A549 (cell line): ENCODE results near the gene C1orf174. TPM values are rescaled to one million over a fixed set of nuclear protein-coding genes. Genes with fewer than 3 reads are reported as not detected.

Source experiments
- ATAC-seq, 2 experiments: fragments of 200-7000 bp in 1 of 2; fragments of >200 bp in 1 of 2; cut with Nextera tagmentation in 1 of 2; cut with Tn5 transposase in 1 of 2; 3 replicates each; pipeline versions ENCODE4 v1.8.0 to v1.9.1; 2018 to 2020; ENCODE audit warnings: mild to moderate bottlenecking in 1 of 2, moderate library complexity in 1 of 2
- CTCF ChIA-PET: fragments of 300-600 bp; sonication (Branson Sonifier 250); formaldehyde crosslinking; extraction: SDS; loops from one replicate; lab custom pipeline; 2021; ENCODE audit warnings: antibody characterized with exemption, inconsistent platforms; lab: Yijun Ruan, JAX
- POLR2A ChIA-PET: fragments of 350-600 bp; formaldehyde crosslinking; extraction: SDS; loops from one replicate; lab custom pipeline; 2021; ENCODE audit warnings: antibody characterized with exemption, inconsistent platforms; lab: Yijun Ruan, JAX
- DNase-seq, 2 experiments: peaks; one replicate each; pipeline versions ENCODE4 v3.0.0 to v3.0.0-alpha.2; 2011 to 2016; ENCODE audit warnings: low read depth in 1 of 2, low spot score in 1 of 2
- FAIRE-seq: peaks from 2 replicates; lab custom pipeline; 2011; peaks lifted over from hg19 to GRCh38; lab: Jason Lieb, UNC
- H3K27ac ChIP-seq, 2 experiments: fragments of >200 bp; sonication (Bioruptor Twin); formaldehyde crosslinking; 3 replicates each; pipeline ENCODE4 v1.5.1; 2016 to 2017
- H3K4me1 ChIP-seq: fragments of >200 bp; sonication (Bioruptor Twin); formaldehyde crosslinking; 3 replicates; pipeline ENCODE4 v1.6.1; 2016
- H3K4me2 ChIP-seq: fragments of >200 bp; sonication (Bioruptor Twin); formaldehyde crosslinking; 3 replicates; pipeline ENCODE4 v1.6.1; 2016
- H3K4me3 ChIP-seq: fragments of >200 bp; sonication (Bioruptor Twin); formaldehyde crosslinking; 3 replicates; pipeline ENCODE4 v1.5.1; 2016
- H3K9me3 ChIP-seq: fragments of >200 bp; sonication (Bioruptor Twin); formaldehyde crosslinking; 3 replicates; pipeline ENCODE4 v1.6.1; 2016
- CBX2 ChIP-seq: fragments of 200-600 bp; sonication (generic); IDR thresholded peaks from 2 replicates; pipeline ENCODE4 v1.6.1; 2016; ENCODE audit warnings: low read depth, mild to moderate bottlenecking, borderline replicate concordance
- CHD2 ChIP-seq: fragments of 150-350 bp; IDR thresholded peaks from 2 replicates; pipeline ENCODE4 v1.6.1; 2014; ENCODE audit warnings: low read length; ENCODE audit not compliant: partially characterized antibody
- EHF ChIP-seq: fragments of 250-450 bp; sonication (Bioruptor Pico); IDR thresholded peaks from 2 replicates; pipeline ENCODE4 v1.5.0; 2020; ENCODE audit warnings: mild to moderate bottlenecking
- HOXB5 ChIP-seq: fragments of 250-450 bp; sonication (Bioruptor Pico); IDR thresholded peaks from 2 replicates; pipeline ENCODE4 v1.5.0; 2020; ENCODE audit warnings: mild to moderate bottlenecking, moderate library complexity
- JUNB ChIP-seq: fragments of >200 bp; sonication (Bioruptor Twin); formaldehyde crosslinking; IDR thresholded peaks from 2 replicates; pipeline ENCODE4 v1.6.1; 2016
- MAZ ChIP-seq: fragments of 150-350 bp; IDR thresholded peaks from 2 replicates; pipeline ENCODE4 v1.6.1; 2014; ENCODE audit warnings: antibody characterized with exemption, low read depth, low read length, borderline replicate concordance
- POLR2A ChIP-seq: IDR thresholded peaks from 2 replicates; pipeline ENCODE4 v1.6.1; 2012; ENCODE audit warnings: mild to moderate bottlenecking, low read length
- POLR2AphosphoS2 ChIP-seq: conservative IDR thresholded peaks from 2 replicates; pipeline ENCODE4 v1.6.1; 2012; ENCODE audit warnings: low read length, improper control_type of control experiment, inconsistent platforms
- RAD21 ChIP-seq, 2 experiments: fragments of >200 bp in 1 of 2; sonication (Bioruptor Twin) in 1 of 2; formaldehyde crosslinking in 1 of 2; IDR thresholded peaks in 1 of 2; conservative IDR thresholded peaks in 1 of 2; 2 replicates in 1 of 2; 3 replicates in 1 of 2; pipeline ENCODE4 v1.6.1; 2012 to 2018; ENCODE audit warnings: inconsistent platforms in 1 of 2
- RFX5 ChIP-seq: fragments of 450-650 bp; IDR thresholded peaks from 2 replicates; pipeline ENCODE4 v1.7.1; 2014; ENCODE audit warnings: antibody characterized with exemption, mild to moderate bottlenecking, moderate library complexity
- RNF2 ChIP-seq: fragments of 200-600 bp; sonication (generic); IDR thresholded peaks from 2 replicates; pipeline ENCODE4 v1.6.1; 2016; ENCODE audit warnings: low read depth, mild to moderate bottlenecking, antibody characterized with exemption, moderate library complexity, borderline replicate concordance
- SREBF2 ChIP-seq: fragments of 450-650 bp; IDR thresholded peaks from 2 replicates; pipeline ENCODE4 v1.6.1; 2014; ENCODE audit warnings: mild to moderate bottlenecking, moderate library complexity
- TP53 ChIP-seq: fragments of 250-450 bp; sonication (Bioruptor Pico); IDR thresholded peaks from 2 replicates; pipeline ENCODE4 v1.5.0; 2021; ENCODE audit warnings: mild to moderate bottlenecking, moderate library complexity
- WGBS: methylation state at CpG from one replicate; pipeline ENCODE4 v1.1.6; 2017; ENCODE audit errors: missing lambda C conversion rate; 5-methylcytosine and 5-hydroxymethylcytosine counted together
- polyA plus RNA-seq, 4 experiments: library from polyadenylated mRNA; depleted of rRNA in 3 of 4; stranded (reverse); fragments of >200 nt; fragmentation: RNase III in 1 of 4; extraction: RNeasy Plus Mini Kit Qiagen cat#74134 plus additional on column Dnase treatment in 1 of 4; gene quantifications; 2 replicates in 3 of 4; 3 replicates in 1 of 4; pipeline ENCODE4 v1.2.3, GENCODE V29; 2011 to 2017
- TF ChIP-seq, protein P1 (sequence below): IDR thresholded peaks from 2 replicates; pipeline ENCODE4 v1.6.1; 2012
- TF ChIP-seq, protein P2 (sequence below): fragments of 450-650 bp; IDR thresholded peaks from 2 replicates; pipeline ENCODE4 v1.6.1; 2014; ENCODE audit warnings: antibody characterized with exemption
- TF ChIP-seq, protein P3 (sequence below): fragments of 250-450 bp; sonication (Bioruptor Pico); IDR thresholded peaks from 2 replicates; pipeline ENCODE4 v1.5.0; 2020; ENCODE audit warnings: low read depth, mild to moderate bottlenecking, moderate library complexity

C1orf174 gene
- polyA plus RNA-seq, 2 of the 4 experiments (the other 2 are of a cell fraction), result 23.9 to 29.7 TPM

DNA sequence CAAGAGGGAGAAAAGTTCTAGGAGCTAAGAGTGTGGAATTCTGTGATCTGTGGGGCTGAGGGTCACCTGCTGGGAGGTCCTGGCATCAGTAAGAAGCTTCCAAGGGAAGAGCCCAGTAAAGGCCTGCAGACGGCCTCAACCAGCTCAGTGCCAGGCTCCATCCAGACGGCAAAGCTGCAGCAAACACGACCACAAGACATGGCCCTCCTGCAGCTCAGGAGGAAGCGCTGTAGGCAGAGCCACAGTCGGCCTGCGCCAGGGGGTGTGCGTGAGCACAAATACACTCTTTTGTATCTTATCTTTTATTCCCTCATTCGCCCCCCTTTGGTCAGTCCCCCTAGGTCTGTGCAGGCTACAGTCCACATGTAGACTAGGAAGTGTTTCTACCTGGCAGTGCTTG is 13.4 kb downstream of the C1orf174 start (continued):
- TF ChIP-seq MAZ, result no peak

DNA sequence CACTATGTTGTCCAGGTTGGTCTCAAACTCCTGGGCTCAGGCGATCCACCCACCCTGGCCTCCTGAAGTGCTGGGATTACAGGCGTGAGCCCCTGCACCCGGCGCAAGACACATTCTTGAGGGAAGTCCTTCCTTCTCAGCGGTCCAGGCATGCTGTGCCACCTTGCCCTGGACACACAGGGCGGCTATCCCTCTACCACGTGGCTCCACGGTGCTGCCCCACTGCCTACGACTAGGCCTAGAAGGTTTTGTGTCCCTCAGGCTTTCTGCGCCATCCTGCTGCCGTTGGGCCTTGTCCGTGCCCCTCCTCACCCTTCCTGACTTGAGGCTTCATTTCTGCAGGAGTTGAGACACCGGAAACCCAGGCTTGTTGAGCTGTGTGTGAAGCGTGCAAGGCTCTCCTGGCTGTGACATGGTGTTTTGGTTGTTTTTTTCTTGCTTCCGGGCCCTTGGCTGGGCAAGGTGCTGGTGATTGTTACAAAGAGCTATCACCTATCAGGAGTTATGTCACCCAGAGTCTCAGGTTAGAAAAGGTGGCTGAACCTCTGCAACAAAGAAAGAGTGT is 13.9 kb downstream of the C1orf174 start:
- DNase-seq, result no peak
- Histone ChIP-seq H3K4me2 (no peak overlapping the region), H3K27ac (no peak overlapping the region), H3K4me3 (no peak overlapping the region), H3K4me1 (no peaks in the 10 kb centered on the region), H3K9me3 (no peaks in the 10 kb centered on the region)
- ChIA-PET POLR2A (no interaction called here), CTCF (interaction anchor here (0.6 kb wide), 1 partner anchor 1968 kb away, joined by 3 read pairs; no protein-coding TSS in a partner anchor)
- no peak for ATAC-seq
- WGBS, result 92% methylated on average over 13 of the region's 15 CpGs
- FAIRE-seq, result no peak
- TF ChIP-seq, protein P1, sequence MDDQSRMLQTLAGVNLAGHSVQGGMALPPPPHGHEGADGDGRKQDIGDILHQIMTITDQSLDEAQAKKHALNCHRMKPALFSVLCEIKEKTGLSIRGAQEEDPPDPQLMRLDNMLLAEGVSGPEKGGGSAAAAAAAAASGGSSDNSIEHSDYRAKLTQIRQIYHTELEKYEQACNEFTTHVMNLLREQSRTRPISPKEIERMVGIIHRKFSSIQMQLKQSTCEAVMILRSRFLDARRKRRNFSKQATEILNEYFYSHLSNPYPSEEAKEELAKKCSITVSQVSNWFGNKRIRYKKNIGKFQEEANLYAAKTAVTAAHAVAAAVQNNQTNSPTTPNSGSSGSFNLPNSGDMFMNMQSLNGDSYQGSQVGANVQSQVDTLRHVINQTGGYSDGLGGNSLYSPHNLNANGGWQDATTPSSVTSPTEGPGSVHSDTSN, result no peak
- TF ChIP-seq, protein P2, sequence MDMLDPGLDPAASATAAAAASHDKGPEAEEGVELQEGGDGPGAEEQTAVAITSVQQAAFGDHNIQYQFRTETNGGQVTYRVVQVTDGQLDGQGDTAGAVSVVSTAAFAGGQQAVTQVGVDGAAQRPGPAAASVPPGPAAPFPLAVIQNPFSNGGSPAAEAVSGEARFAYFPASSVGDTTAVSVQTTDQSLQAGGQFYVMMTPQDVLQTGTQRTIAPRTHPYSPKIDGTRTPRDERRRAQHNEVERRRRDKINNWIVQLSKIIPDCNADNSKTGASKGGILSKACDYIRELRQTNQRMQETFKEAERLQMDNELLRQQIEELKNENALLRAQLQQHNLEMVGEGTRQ, result no peak
- TF ChIP-seq POLR2AphosphoS2 (no peak), JUNB (no peak), POLR2A (no peak), CHD2 (no peak), RFX5 (no peak), TP53 (CRISPR knock-in tag) (no peak), HOXB5 (CRISPR knock-in tag) (no peak), RNF2 (no peak), CBX2 (no peak)

DNA sequence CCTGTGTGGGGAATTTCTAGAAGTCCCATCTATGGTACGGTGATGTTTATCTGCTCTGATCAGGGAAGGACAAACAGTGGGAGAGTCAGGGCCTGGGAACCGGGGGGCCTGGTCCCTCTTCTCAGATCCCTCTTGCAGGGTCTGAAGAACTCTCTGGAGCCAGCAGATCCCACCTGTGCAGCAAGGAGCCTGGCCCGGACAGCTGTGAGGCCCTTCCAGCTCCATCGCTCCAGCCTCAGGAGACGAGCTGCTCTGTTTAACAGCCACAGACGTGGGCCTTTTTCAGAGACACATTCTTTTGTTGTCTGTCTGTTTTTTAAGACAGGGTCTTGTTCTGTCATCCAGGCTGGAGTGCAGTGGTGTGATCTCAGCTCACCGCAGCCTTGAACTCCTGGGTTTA is 14.5 kb downstream of the C1orf174 start:
- CTCF ChIA-PET, result interaction anchor here (0.6 kb wide), 1 partner anchor 1968 kb away, joined by 3 read pairs; no protein-coding TSS in a partner anchor
- no peak for FAIRE-seq
- DNase-seq, result no peak
- ATAC-seq, result 0 out of 6 replicates have a peak, but pooled peaks of 1 of the 2 experiments have one; percentile 24
- WGBS, result 93% methylated on average over 7 of the region's 7 CpGs
- H3K27ac ChIP-seq, result no peak overlapping the region
- H3K4me3 ChIP-seq, result no peak overlapping the region
- H3K9me3 ChIP-seq, result no peaks in the 10 kb centered on the region
- H3K4me2 ChIP-seq, result no peak overlapping the region
- no peaks in the 10 kb centered on the region for H3K4me1 ChIP-seq
- TF ChIP-seq, protein P2, result no peak
- TF ChIP-seq EHF (CRISPR knock-in tag) (no peak), SREBF2 (no peak)
- TF ChIP-seq, protein P3, sequence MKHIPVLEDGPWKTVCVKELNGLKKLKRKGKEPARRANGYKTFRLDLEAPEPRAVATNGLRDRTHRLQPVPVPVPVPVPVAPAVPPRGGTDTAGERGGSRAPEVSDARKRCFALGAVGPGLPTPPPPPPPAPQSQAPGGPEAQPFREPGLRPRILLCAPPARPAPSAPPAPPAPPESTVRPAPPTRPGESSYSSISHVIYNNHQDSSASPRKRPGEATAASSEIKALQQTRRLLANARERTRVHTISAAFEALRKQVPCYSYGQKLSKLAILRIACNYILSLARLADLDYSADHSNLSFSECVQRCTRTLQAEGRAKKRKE, result no peak
- POLR2A ChIA-PET, result no interaction called here

DNA sequence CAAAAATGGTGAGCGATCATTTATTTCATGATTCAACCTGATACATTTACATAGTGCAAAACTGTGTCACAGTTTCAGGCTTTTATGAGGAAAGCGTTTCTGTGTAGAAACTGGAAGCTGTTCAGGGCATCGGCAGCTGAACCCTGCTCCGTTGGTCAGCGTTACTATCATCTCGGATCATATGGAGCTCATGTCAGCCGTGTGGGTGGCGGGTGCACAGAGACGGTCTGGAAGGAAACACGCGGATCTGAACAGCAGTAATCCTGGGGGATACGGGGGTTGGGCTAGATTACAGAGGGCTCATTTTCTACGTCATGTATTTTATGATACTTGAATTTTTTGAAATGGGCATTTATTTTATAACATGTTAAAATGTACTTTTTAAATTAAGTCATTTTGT is 15.1 kb downstream of the C1orf174 start:
- H3K4me1 ChIP-seq, result no peaks in the 10 kb centered on the region
- POLR2A ChIA-PET, result no interaction called here
- no peak overlapping the region for H3K4me2 ChIP-seq
- no peaks in the 10 kb centered on the region; the same call in 2 of the 3 replicates for H3K9me3 ChIP-seq
- FAIRE-seq, result no peak
- 95% methylated on average over 13 of the region's 13 CpGs for WGBS
- no peak overlapping the region for H3K27ac ChIP-seq
- no peak for ATAC-seq
- no peak overlapping the region for H3K4me3 ChIP-seq
- no peak for TF ChIP-seq RAD21 (conservative IDR thresholded peaks at IDR 0.05 in 1 of 2, IDR thresholded peaks at IDR 0.05 in 1 of 2)
- CTCF ChIA-PET, result no interaction called here
- DNase-seq, result no peak
